DOHH2 (cell line): Measurements from ENCODE around the gene HIC2.
A peak's percentile ranks its signal among the peaks of the same experiment; 100 is the strongest.

Experiments
- H3F3A ChIP-seq: fragments of 200-600 bp; sonication (generic), shearing (Covaris generic); 2 replicates; pipeline ENCODE4 v1.6.0; 2016; ENCODE audit warnings: antibody characterized with exemption, mild to moderate bottlenecking; ENCODE audit not compliant: control insufficient read depth, insufficient read depth
- H3K27ac ChIP-seq: fragments of 200-600 bp; sonication (generic); 2 replicates; pipeline ENCODE4 v1.5.1; 2014; ENCODE audit warnings: low read depth, mild to moderate bottlenecking, low read length, moderate library complexity
- H3K27me3 ChIP-seq: fragments of 200-600 bp; sonication (generic); 2 replicates; pipeline ENCODE4 v1.6.1; 2014; ENCODE audit warnings: mild to moderate bottlenecking, low read length, mixed read lengths; ENCODE audit not compliant: control insufficient read depth
- H3K36me3 ChIP-seq: fragments of 200-600 bp; sonication (generic); 2 replicates; pipeline ENCODE4 v1.6.1; 2014; ENCODE audit warnings: mild to moderate bottlenecking, low read length, moderate library complexity, mixed read lengths; ENCODE audit not compliant: control insufficient read depth
- H3K4me1 ChIP-seq: fragments of 200-600 bp; sonication (generic); 2 replicates; pipeline ENCODE4 v1.6.1; 2014; ENCODE audit warnings: mild to moderate bottlenecking, low read length, mixed read lengths; ENCODE audit not compliant: control insufficient read depth
- H3K4me2 ChIP-seq: fragments of 200-600 bp; sonication (generic); 2 replicates; pipeline ENCODE4 v1.6.0; 2014; ENCODE audit warnings: mild to moderate bottlenecking, low read length, moderate library complexity
- H3K4me3 ChIP-seq: fragments of 200-600 bp; sonication (generic); 2 replicates; pipeline ENCODE4 v1.5.1; 2014; ENCODE audit warnings: mild to moderate bottlenecking, low read length, mixed read lengths
- H3K79me2 ChIP-seq: fragments of 200-600 bp; sonication (generic); 2 replicates; pipeline ENCODE4 v1.6.1; 2014; ENCODE audit warnings: mild to moderate bottlenecking, low read length, mixed read lengths; ENCODE audit not compliant: control insufficient read depth
- H3K9me2 ChIP-seq: fragments of 200-600 bp; sonication (generic); replicated peaks from 2 replicates; pipeline ENCODE4 v1.6.1; 2014; ENCODE audit warnings: mild to moderate bottlenecking, low read length, mixed read lengths; ENCODE audit not compliant: control insufficient read depth
- H3K9me3 ChIP-seq: fragments of 200-600 bp; sonication (generic); 2 replicates; pipeline ENCODE4 v1.6.1; 2014; ENCODE audit warnings: antibody characterized with exemption, low read length, mixed read lengths; ENCODE audit not compliant: control insufficient read depth, insufficient read depth
- H4K20me1 ChIP-seq: fragments of 200-600 bp; sonication (generic); 2 replicates; pipeline ENCODE4 v1.6.0; 2014; ENCODE audit warnings: low read depth, mild to moderate bottlenecking, antibody characterized with exemption, low read length, moderate library complexity; ENCODE audit not compliant: control insufficient read depth, insufficient read depth
- EZH2phosphoT487 ChIP-seq: fragments of 200-600 bp; sonication (generic); IDR thresholded peaks from 2 replicates; pipeline ENCODE4 v1.6.1; 2017; ENCODE audit warnings: borderline replicate concordance, mild to moderate bottlenecking, antibody characterized with exemption, low read length, moderate library complexity, mixed read lengths
- TF ChIP-seq, protein P1 (sequence below): fragments of 200-600 bp; sonication (generic); IDR thresholded peaks from one replicate; pipeline ENCODE4 v1.5.1; 2014; ENCODE audit warnings: antibody characterized with exemption, mild to moderate bottlenecking, low read depth, low read length; ENCODE audit not compliant: poor library complexity, severe bottlenecking

The HIC2 gene

DNA sequence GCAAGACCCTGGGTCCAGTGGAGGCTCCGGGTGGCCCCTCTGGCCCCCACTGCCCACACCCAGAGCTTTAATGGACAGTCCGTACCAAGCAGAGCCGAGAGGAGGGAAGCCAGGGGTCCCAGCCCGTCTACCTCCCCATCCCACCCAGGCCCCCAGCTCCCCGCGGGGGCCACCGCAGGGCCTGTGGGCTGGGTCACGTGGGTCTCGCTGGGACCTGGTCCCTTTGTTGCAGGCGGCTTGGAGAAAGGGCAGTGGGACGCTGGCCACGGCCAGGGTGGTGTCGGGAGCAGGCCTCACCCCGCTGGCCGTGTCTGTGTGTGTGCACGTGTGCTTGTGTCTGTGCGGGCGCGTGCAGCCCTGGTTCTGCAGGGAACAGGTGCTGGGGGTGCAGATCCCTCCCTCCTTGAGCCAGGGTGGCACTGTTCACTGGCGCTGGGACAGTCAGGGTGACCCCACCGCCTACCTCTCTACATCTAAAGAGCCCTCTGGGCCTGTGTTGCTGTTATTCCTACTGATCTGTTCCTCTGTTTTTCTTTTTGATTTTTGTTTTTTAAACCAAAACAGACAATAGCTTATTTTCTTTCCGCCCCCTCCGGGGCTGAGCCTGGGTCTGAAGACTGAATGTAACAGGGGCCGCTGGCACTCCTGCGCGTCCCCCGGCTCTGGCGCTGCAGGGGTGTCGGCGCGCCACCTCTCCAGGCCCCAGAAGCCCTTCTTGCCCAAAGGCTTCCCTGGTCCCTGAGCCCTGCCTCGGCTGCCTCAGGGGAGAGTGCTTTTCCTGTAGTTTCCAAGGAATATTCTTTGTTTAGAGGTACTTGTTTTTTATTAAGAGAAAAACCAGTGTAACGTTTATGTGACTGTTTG, 29.9 kb downstream of the HIC2 start:
- no peaks in the 10 kb centered on the region for H3K27me3 ChIP-seq
- H3K4me3 ChIP-seq, result no peak overlapping the region
- no peak overlapping the region for H3K4me2 ChIP-seq
- peaks cover 9% of the 10 kb centered on the region; the same call in 1 of the 2 replicates for H3K36me3 ChIP-seq
- TF ChIP-seq EZH2phosphoT487, result no peak
- TF ChIP-seq, protein P1, sequence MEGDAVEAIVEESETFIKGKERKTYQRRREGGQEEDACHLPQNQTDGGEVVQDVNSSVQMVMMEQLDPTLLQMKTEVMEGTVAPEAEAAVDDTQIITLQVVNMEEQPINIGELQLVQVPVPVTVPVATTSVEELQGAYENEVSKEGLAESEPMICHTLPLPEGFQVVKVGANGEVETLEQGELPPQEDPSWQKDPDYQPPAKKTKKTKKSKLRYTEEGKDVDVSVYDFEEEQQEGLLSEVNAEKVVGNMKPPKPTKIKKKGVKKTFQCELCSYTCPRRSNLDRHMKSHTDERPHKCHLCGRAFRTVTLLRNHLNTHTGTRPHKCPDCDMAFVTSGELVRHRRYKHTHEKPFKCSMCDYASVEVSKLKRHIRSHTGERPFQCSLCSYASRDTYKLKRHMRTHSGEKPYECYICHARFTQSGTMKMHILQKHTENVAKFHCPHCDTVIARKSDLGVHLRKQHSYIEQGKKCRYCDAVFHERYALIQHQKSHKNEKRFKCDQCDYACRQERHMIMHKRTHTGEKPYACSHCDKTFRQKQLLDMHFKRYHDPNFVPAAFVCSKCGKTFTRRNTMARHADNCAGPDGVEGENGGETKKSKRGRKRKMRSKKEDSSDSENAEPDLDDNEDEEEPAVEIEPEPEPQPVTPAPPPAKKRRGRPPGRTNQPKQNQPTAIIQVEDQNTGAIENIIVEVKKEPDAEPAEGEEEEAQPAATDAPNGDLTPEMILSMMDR, result no peak
- no peaks in the 10 kb centered on the region for H3K79me2 ChIP-seq
- H3K9me3 ChIP-seq, result no peaks in the 10 kb centered on the region
- no peaks in the 10 kb centered on the region for H3K4me1 ChIP-seq
- H4K20me1 ChIP-seq, result no peaks in the 10 kb centered on the region
- no peak overlapping the region for H3K27ac ChIP-seq
- H3K9me2 ChIP-seq, result no peaks in the 10 kb centered on the region
- no peaks in the 10 kb centered on the region for H3F3A ChIP-seq

DNA sequence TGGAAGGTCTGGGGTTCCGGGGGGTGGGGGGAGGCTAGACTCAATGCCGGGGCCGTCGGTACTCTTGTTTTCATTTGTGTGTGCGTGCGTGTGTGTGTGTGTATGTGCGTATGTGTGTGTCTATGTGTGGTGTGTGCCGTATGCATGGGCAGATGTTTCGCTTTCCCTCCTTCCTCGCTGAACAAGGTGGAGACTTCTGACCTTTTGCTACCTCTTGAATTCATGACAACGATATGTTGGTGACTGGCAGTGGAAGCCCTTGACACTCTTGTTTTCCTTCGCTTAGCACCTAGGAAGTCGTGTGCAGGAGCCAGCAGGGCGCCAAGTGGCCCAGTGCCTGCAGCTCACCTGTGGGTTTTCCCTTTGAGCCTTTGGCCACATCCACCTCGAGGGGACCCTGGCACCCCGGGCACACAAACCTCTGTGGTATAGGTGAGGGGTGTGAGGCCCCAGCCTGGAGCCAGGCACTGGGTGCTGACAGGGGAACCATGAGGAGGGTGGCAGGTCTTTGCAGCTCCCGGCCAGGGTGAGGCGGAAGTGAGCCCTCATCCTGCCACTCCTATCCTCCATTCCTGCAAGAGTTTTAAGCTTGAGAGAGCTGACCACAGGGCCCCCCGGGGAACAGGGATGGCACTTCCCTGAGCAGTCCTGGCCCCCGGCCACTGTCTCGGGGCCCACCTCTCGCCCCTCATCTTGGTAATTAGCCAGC, 30.7 kb downstream of the HIC2 start:
- no peak overlapping the region for H3K27ac ChIP-seq
- no peaks in the 10 kb centered on the region for H3K9me3 ChIP-seq
- H3K4me2 ChIP-seq, result no peak overlapping the region
- H3F3A ChIP-seq, result no peaks in the 10 kb centered on the region
- no peaks in the 10 kb centered on the region for H3K4me1 ChIP-seq
- TF ChIP-seq EZH2phosphoT487, result no peak
- TF ChIP-seq, protein P1, result peak; percentile 61
- no peak overlapping the region for H3K4me3 ChIP-seq
- H3K27me3 ChIP-seq, result no peaks in the 10 kb centered on the region
- H3K36me3 ChIP-seq, result peaks cover 9% of the 10 kb centered on the region; the same call in 1 of the 2 replicates
- no peaks in the 10 kb centered on the region for H3K9me2 ChIP-seq
- H3K79me2 ChIP-seq, result no peaks in the 10 kb centered on the region
- H4K20me1 ChIP-seq, result no peaks in the 10 kb centered on the region

DNA sequence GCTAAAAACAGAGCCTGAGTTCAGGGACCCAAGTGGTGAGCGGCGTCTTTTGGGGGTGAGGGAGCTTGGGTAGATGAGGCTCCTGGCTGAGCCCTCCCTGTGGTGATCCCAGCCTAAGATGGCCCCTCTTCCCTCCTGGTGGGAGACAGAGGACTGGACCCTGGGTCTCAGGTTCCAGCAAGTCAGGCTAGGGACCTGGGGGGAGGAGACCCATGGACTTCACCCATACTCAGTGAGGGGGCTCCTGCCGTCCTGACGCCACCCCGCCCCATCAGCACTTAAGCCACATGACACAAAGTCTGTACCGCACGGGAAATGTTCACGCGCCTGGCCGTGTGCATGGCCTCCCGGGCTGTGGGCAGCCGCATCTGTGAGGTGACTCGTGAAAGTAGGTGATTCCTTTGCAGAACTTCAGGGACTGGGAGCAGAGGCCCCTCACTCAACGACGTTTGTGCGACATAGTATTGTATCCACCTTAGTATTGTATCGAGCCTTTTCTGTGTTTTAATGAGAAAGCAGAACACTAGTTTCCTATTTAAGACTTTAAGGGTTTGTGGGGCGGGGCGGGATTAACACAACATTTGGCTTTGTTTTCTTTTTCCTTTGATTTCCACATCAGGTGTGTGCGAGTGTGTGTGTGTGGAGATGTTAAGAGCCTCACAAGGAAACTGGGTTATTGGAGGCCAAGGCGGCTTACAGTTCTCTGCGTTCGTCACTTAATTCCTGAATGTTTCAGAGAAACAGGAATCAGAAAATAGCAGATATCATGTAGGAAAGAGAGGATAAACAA, 31.7 kb downstream of the HIC2 start:
- H3K4me3 ChIP-seq, result no peak overlapping the region
- H3K79me2 ChIP-seq, result no peaks in the 10 kb centered on the region
- H3K9me3 ChIP-seq, result no peaks in the 10 kb centered on the region
- no peak overlapping the region for H3K27ac ChIP-seq
- no peak overlapping the region for H3K4me2 ChIP-seq
- TF ChIP-seq EZH2phosphoT487, result no peak
- TF ChIP-seq, protein P1, result no peak
- H3F3A ChIP-seq, result no peaks in the 10 kb centered on the region
- no peaks in the 10 kb centered on the region for H3K9me2 ChIP-seq
- no peaks in the 10 kb centered on the region for H3K27me3 ChIP-seq
- H3K36me3 ChIP-seq, result peaks cover 9% of the 10 kb centered on the region; the same call in 1 of the 2 replicates
- H4K20me1 ChIP-seq, result no peaks in the 10 kb centered on the region
- H3K4me1 ChIP-seq, result no peaks in the 10 kb centered on the region
